NOMO-1 treated with dmso at 0.1 percent for 144 hours (cell line): ENCODE results near the gene GPATCH2L.

Experiments
- DNase-seq: peaks from one replicate; lab custom pipeline; 2025; ENCODE audit not compliant: unreplicated experiment; lab: John Stamatoyannopoulos, UW

Gene GPATCH2L

GRCh38 chr14:76253111-76253510, 101.4 kb downstream of the GPATCH2L start:
- DNase-seq: no peak

- DNase-seq: no peak
These were observed 104.8 kb downstream of the GPATCH2L start for GRCh38 chr14:76256545-76256944.

- no peak for DNase-seq
These were observed 105.5 kb downstream of the GPATCH2L start for GRCh38 chr14:76257111-76257803.

GRCh38 chr14:76257842-76258397, 106.2 kb downstream of the GPATCH2L start:
- DNase-seq: no peak

- DNase-seq: no peak
These were observed 107.5 kb downstream of the GPATCH2L start for GRCh38 chr14:76259029-76259735.

GRCh38 chr14:76260749-76261148, 109.0 kb downstream of the GPATCH2L start:
- DNase-seq: no peak

- DNase-seq: no peak
These were observed 109.7 kb downstream of the GPATCH2L start for GRCh38 chr14:76261371-76261811.

GRCh38 chr14:76262641-76263040, 110.9 kb downstream of the GPATCH2L start:
- no peak for DNase-seq
